Keratinocyte (primary cell): ENCODE measurements around the gene NIPAL4.

Experiments
- EZH2 ChIP-seq: IDR thresholded peaks from one replicate; pipeline ENCODE4 v1.6.1; 2012; ENCODE audit warnings: inconsistent platforms, mild to moderate bottlenecking, low read length, moderate library complexity
- TF ChIP-seq, protein P1 (sequence below), 3 experiments: IDR thresholded peaks in 1 of 3; conservative IDR thresholded peaks in 1 of 3; optimal IDR thresholded peaks in 1 of 3; 2 replicates in 2 of 3; 3 replicates in 1 of 3; pipeline versions ENCODE3 to v1.5.1; 2011; ENCODE audit warnings: low read length in 3 of 3, mild to moderate bottlenecking in 3 of 3, moderate library complexity in 2 of 3, control low read depth in 1 of 3, inconsistent platforms in 1 of 3; ENCODE audit not compliant: insufficient read depth in 2 of 3; ENCODE audit errors: extremely low read depth in 1 of 3

GRCh38 chr5:157520911-157521703, 61.1 kb downstream of the NIPAL4 start:
- TF ChIP-seq, protein P1, sequence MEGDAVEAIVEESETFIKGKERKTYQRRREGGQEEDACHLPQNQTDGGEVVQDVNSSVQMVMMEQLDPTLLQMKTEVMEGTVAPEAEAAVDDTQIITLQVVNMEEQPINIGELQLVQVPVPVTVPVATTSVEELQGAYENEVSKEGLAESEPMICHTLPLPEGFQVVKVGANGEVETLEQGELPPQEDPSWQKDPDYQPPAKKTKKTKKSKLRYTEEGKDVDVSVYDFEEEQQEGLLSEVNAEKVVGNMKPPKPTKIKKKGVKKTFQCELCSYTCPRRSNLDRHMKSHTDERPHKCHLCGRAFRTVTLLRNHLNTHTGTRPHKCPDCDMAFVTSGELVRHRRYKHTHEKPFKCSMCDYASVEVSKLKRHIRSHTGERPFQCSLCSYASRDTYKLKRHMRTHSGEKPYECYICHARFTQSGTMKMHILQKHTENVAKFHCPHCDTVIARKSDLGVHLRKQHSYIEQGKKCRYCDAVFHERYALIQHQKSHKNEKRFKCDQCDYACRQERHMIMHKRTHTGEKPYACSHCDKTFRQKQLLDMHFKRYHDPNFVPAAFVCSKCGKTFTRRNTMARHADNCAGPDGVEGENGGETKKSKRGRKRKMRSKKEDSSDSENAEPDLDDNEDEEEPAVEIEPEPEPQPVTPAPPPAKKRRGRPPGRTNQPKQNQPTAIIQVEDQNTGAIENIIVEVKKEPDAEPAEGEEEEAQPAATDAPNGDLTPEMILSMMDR (optimal IDR thresholded peaks at IDR 0.05 in 1 of 3, IDR thresholded peaks at IDR 0.05 in 1 of 3, conservative IDR thresholded peaks at IDR 0.05 in 1 of 3; ENCODE audit: extremely low read depth in 1 of 3, insufficient read depth in 2 of 3, low read length in 3 of 3), result no peak
- TF ChIP-seq EZH2, result no peak
